HEK293 (cell line): Measurements from ENCODE around the gene DGKQ.
A peak's percentile ranks its signal among the peaks of the same experiment; 100 is the strongest.
"Not testable (repeated sequence)": the region's sequence is repeated elsewhere in the genome, so short reads cannot be mapped to it uniquely, and the experiment has no call there.

Experiments
- CTCF ChIA-PET: fragments of 350-600 bp; formaldehyde crosslinking; extraction: SDS; loops from one replicate; lab custom pipeline; 2021; ENCODE audit warnings: antibody characterized with exemption; lab: Yijun Ruan, JAX
- POLR2A ChIA-PET: fragments of 300-600 bp; formaldehyde crosslinking; extraction: SDS; loops from one replicate; lab custom pipeline; 2020; ENCODE audit warnings: antibody characterized with exemption, inconsistent platforms; lab: Yijun Ruan, JAX
- H3K27ac ChIP-seq: fragments of 200-500 bp; sonication (Bioruptor generic); 2 replicates; pipeline ENCODE4 v1.5.1; 2014; ENCODE audit warnings: low read depth, low read length, control low read depth, inconsistent platforms; ENCODE audit errors: extremely low read depth
- H3K36me3 ChIP-seq, 2 experiments: fragments of 200-500 bp in 1 of 2; sonication (Bioruptor generic) in 1 of 2; 1 replicate in 1 of 2; 2 replicates in 1 of 2; pipeline ENCODE4 v1.5.1; 2014 to 2017; ENCODE audit warnings: inconsistent platforms in 2 of 2, low read length in 2 of 2; ENCODE audit not compliant: control insufficient read depth in 2 of 2, insufficient read depth in 1 of 2
- H3K4me1 ChIP-seq: fragments of 200-500 bp; sonication (Bioruptor generic); 2 replicates; pipeline ENCODE4 v1.5.1; 2014; ENCODE audit warnings: mild to moderate bottlenecking, low read length, inconsistent platforms; ENCODE audit not compliant: control insufficient read depth, insufficient read depth
- H3K4me3 ChIP-seq: 2 replicates; pipeline ENCODE4 v1.5.1; 2011; ENCODE audit warnings: low read depth, mild to moderate bottlenecking, control low read depth, low read length, moderate library complexity
- H3K9me3 ChIP-seq: fragments of 200-500 bp; sonication (Bioruptor generic); 2 replicates; pipeline ENCODE4 v1.5.1; 2014; ENCODE audit warnings: low read depth, low read length, inconsistent platforms; ENCODE audit not compliant: control insufficient read depth, insufficient read depth
- KLF1 ChIP-seq: fragments of 450-650 bp; formaldehyde crosslinking; IDR thresholded peaks from 2 replicates; pipeline ENCODE4 v1.5.1; 2016; ENCODE audit warnings: missing biosample characterization, missing genetic modification characterization
- KLF7 ChIP-seq: fragments of 450-650 bp; formaldehyde crosslinking; IDR thresholded peaks from 2 replicates; pipeline ENCODE4 v1.5.1; 2016; ENCODE audit warnings: missing biosample characterization, missing genetic modification characterization, borderline replicate concordance
- MZF1 ChIP-seq: fragments of 450-650 bp; formaldehyde crosslinking; IDR thresholded peaks from 2 replicates; pipeline ENCODE4 v1.5.1; 2017; ENCODE audit warnings: missing biosample characterization, missing genetic modification characterization, borderline replicate concordance
- SCRT1 ChIP-seq: fragments of 450-650 bp; formaldehyde crosslinking; IDR thresholded peaks from 2 replicates; pipeline ENCODE4 v1.5.1; 2016; ENCODE audit warnings: missing biosample characterization, missing genetic modification characterization, borderline replicate concordance
- SP2 ChIP-seq: fragments of 450-650 bp; formaldehyde crosslinking; IDR thresholded peaks from 2 replicates; pipeline ENCODE4 v1.5.1; 2016; ENCODE audit warnings: missing biosample characterization, missing genetic modification characterization
- YY1 ChIP-seq: fragments of 450-650 bp; formaldehyde crosslinking; IDR thresholded peaks from 2 replicates; pipeline ENCODE4 v1.5.1; 2018; ENCODE audit warnings: missing biosample characterization, missing genetic modification characterization
- ZBTB21 ChIP-seq: fragments of 450-650 bp; formaldehyde crosslinking; IDR thresholded peaks from 2 replicates; pipeline ENCODE4 v1.5.1; 2017; ENCODE audit warnings: missing biosample characterization, missing genetic modification characterization
- ZBTB48 ChIP-seq: fragments of 450-650 bp; formaldehyde crosslinking; IDR thresholded peaks from 2 replicates; pipeline ENCODE4 v1.5.1; 2016; ENCODE audit warnings: missing biosample characterization, missing genetic modification characterization
- ZIC2 ChIP-seq: fragments of 450-650 bp; formaldehyde crosslinking; IDR thresholded peaks from 2 replicates; pipeline ENCODE4 v1.5.1; 2016; ENCODE audit warnings: missing biosample characterization, missing genetic modification characterization
- ZNF19 ChIP-seq: fragments of 450-650 bp; formaldehyde crosslinking; IDR thresholded peaks from 2 replicates; pipeline ENCODE4; 2016; ENCODE audit warnings: missing biosample characterization, missing genetic modification characterization, low read depth
- ZNF266 ChIP-seq: fragments of 450-650 bp; formaldehyde crosslinking; IDR thresholded peaks from 2 replicates; pipeline ENCODE4 v1.5.1; 2016; ENCODE audit warnings: missing biosample characterization, missing genetic modification characterization, low read depth
- ZNF292 ChIP-seq: fragments of 450-650 bp; formaldehyde crosslinking; IDR thresholded peaks from 2 replicates; pipeline ENCODE4 v1.5.1; 2016; ENCODE audit warnings: low read depth, missing biosample characterization, missing genetic modification characterization, borderline replicate concordance
- ZNF335 ChIP-seq: fragments of 450-650 bp; formaldehyde crosslinking; conservative IDR thresholded peaks from 2 replicates; pipeline ENCODE4 v1.5.1; 2016; ENCODE audit warnings: missing biosample characterization, missing genetic modification characterization
- ZNF426 ChIP-seq: fragments of 450-650 bp; formaldehyde crosslinking; IDR thresholded peaks from 2 replicates; pipeline ENCODE4 v1.5.1; 2017; ENCODE audit warnings: missing biosample characterization, missing genetic modification characterization, mild to moderate bottlenecking, inconsistent platforms, moderate library complexity
- ZNF521 ChIP-seq: fragments of 450-650 bp; formaldehyde crosslinking; IDR thresholded peaks from 2 replicates; pipeline ENCODE4 v1.5.1; 2017; ENCODE audit warnings: missing biosample characterization, mild to moderate bottlenecking, missing genetic modification characterization
- ZNF549 ChIP-seq: fragments of 450-650 bp; IDR thresholded peaks from 2 replicates; pipeline ENCODE4 v1.5.1; 2018; ENCODE audit warnings: missing biosample characterization, missing genetic modification characterization, mild to moderate bottlenecking, inconsistent platforms, moderate library complexity
- TF ChIP-seq, protein P1 (sequence below): fragments of 450-650 bp; formaldehyde crosslinking; IDR thresholded peaks from 2 replicates; pipeline ENCODE4 v1.5.1; 2017; ENCODE audit warnings: missing biosample characterization, mild to moderate bottlenecking, missing genetic modification characterization, moderate library complexity

DGKQ gene

DNA sequence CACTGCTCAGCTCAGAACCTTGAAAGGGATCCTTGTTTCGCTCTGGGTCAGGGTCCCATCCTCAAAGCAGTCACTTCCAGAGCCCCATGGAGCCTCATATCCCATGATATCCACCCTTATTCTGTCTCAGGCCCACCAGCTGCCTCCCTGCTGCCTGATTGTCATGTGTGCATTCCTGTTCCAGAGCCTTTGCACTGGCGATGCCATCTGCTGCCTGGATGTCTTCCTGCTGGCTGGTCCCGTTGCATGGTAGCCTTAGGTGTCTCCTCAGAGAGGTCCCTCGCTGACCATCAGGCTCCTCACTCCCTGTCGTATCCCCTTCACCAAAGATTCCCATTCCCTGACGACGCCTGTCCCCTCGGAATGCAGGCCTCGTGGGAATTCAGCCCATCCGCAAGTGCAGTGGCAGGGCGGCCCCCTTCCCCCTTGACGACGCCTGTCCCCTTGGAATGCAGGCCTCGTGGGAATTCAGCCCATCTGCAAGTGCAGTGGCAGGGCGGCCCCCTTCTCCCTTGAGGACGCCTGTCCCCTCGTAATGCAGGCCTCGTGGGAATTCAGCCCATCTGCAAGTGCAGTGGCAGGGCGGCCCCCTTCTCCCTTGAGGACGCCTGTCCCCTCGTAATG, 26.0 kb upstream of the DGKQ start:
- POLR2A ChIA-PET, H3K4me3 ChIP-seq, H3K4me1 ChIP-seq, H3K27ac ChIP-seq, H3K36me3 ChIP-seq, CTCF ChIA-PET, H3K9me3 ChIP-seq: not testable (repeated sequence)
- 0 out of 2 replicates have a peak, but pooled peaks have one; percentile 17 for TF ChIP-seq ZNF335

DNA sequence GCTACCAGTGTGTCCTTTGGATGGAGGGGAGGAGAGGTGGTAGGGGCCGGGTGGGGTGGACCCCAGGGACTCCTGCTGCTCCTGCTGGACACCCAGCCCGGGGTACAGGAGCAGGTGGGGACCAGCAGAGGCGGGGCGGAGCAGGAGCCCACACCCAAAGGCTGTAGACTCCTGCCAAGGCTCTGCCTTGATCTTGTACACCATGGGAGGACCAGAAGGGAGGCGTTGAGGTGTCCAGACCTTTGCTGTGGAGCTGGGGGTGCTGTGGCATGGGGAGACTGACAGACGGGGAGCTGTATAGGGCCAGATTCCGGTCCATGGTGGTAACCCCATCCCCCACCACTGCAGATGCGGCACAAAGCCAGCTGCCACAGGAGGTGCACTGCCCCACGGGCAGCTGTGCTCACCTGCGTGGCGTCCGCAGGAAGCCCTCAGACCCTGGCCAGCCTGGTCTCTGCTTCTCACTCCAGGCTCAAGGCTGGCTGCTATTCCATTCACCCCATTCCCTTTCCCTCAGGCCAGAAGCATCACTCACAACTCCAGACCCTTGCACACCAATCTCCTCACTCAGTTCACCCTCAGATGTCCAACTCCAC, 24.8 kb upstream of the DGKQ start:
- TF ChIP-seq KLF1 (tag by site-specific recombination) = peak; percentile 72
- TF ChIP-seq KLF7 (tag by site-specific recombination) = no peak
- Histone ChIP-seq H3K4me3 (no peak overlapping the region), H3K9me3 (no peaks in the 10 kb centered on the region), H3K27ac (no peak overlapping the region), H3K4me1 (no peaks in the 10 kb centered on the region; the same call in 1 of the 2 replicates), H3K36me3 (no peaks in the 10 kb centered on the region)
- POLR2A ChIA-PET = no interaction called here
- CTCF ChIA-PET = interaction anchor here (0.7 kb wide), 1 partner anchor 695 kb away, joined by 3 read pairs; no protein-coding TSS in a partner anchor

DNA sequence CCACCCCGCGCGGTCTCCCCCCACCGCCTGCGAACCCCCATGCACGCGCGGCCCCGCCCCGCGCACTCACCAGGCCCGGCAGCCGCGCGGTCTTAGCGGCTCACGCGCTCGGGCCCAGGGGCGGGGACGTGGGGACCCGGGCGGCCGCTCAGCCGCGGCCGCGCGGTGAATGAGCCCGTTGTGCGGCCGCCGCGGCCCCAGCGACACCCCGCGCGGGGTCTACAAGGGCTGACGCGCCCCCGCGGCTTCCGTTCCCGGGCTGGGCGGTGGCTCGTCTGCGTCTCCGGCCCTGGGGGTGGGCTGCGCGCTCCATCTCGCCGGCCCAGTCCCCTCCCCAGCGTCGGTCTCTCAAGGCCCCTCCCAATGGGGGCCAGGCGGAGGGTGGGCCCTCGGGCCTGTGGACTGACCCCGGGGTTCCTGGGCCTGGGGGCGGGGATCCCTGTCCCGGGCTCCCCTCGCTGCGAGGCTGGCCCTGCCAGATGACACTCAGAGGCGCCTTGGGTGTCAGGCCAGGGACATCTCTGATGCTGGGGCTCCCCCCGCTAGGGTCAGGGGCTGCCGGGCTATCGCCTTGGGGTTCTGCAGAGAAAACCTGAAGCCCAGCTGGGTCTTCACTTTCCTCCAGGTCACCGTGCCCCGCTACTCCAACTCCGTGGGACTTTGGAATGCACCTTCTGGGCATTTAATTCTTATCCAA, 24.2 kb upstream of the DGKQ start:
- H3K36me3 ChIP-seq = no peaks in the 10 kb centered on the region
- no peaks in the 10 kb centered on the region for H3K9me3 ChIP-seq
- no peak for TF ChIP-seq ZNF266 (tag by site-specific recombination)
- TF ChIP-seq ZNF549 = no peak
- no peak for TF ChIP-seq ZNF19
- no peak for TF ChIP-seq SCRT1
- TF ChIP-seq ZNF521 (tag by site-specific recombination) = no peak
- TF ChIP-seq ZNF426 (tag by site-specific recombination) = no peak
- TF ChIP-seq MZF1 = no peak
- no peak overlapping the region for H3K27ac ChIP-seq
- ChIA-PET POLR2A (no interaction called here), CTCF (no interaction called here)
- no peak overlapping the region for H3K4me3 ChIP-seq
- no peaks in the 10 kb centered on the region; the same call in 1 of the 2 replicates for H3K4me1 ChIP-seq

DNA sequence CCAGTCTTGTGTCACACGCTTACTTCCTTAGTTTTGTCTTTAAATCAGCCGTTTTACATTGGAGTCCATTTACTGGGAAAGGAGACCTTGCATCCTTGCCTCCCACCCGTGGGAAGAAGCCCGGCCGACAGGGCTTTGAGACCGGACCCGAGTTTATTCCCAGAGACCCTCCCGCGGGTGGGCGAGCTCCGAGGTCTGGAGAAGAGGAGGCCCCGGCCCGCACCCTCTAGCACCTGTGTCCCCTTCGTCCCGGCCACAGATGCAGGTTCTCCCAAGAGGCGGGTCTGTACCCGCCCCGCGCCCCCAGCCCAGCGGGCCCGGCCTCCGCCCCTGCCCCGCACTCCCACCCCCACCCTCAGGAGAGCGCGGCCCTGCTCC, 23.6 kb upstream of the DGKQ start:
- Histone ChIP-seq H3K36me3 (no peaks in the 10 kb centered on the region), H3K4me3 (no peak overlapping the region), H3K4me1 (no peaks in the 10 kb centered on the region; the same call in 1 of the 2 replicates), H3K9me3 (no peaks in the 10 kb centered on the region), H3K27ac (no peak overlapping the region)
- ChIA-PET POLR2A (no interaction called here), CTCF (no interaction called here)
- TF ChIP-seq ZNF292 (tag by site-specific recombination) = no peak
- peak; percentile 7; the same call in 1 of the 2 replicates for TF ChIP-seq SP2 (tag by site-specific recombination)

DNA sequence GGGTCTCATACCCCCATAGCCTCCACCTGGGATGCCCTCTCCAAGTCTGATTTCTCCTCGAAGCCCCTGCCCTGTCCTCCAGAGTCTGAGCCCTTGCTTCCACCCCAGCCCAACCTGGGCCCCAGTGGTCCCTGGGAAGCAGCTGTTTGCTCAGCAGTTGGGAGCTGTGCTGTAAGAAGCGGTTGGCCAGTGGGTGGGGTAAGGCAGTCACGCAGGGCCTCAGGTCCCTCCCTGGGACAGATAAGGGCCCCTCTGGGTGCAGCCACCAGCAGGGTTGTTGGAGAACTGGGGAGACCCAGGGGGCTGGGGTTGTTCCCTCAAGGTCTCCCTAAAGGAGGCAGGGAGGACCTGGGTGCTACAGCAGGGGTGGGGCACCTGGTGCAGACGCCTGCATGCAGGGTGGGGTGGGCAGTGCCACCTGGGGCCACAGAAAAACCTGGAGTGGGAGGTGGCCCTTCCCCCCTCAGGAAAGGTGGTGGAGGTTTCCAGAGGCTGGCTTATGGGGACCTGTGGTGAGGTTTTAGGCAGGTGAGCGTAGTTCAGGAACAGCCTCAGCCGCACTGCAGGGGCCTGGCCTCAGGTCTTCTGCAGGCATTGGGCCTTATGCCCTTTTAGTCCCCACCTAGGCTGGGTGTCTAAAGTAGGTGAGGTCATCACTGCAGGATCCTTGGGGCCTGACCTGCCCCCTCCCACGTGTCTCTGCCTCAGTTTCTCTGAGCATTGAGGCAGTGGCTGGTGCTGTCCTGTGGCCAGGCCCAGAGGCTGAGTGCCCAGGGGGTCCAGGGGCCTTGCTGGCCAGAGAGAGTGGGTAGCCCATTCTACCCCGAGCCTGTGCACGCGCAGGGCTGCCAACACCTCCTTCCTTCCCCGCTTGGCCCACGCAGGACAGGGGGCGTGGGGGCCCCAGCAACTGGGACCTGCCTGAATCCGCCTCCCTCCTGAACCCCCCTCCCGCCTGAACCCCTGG, 22.9 kb upstream of the DGKQ start:
- no peaks in the 10 kb centered on the region for H3K36me3 ChIP-seq
- ChIA-PET POLR2A (no interaction called here), CTCF (no interaction called here)
- H3K27ac ChIP-seq = no peak overlapping the region
- no peaks in the 10 kb centered on the region; the same call in 1 of the 2 replicates for H3K4me1 ChIP-seq
- no peak overlapping the region for H3K4me3 ChIP-seq
- no peaks in the 10 kb centered on the region for H3K9me3 ChIP-seq
- TF ChIP-seq YY1 (tag by site-specific recombination) (no peak), ZBTB21 (tag by site-specific recombination) (no peak), ZNF335 (peak; percentile 76), ZBTB48 (tag by site-specific recombination) (0 out of 2 replicates have a peak, but pooled peaks have one; percentile 31), ZIC2 (tag by site-specific recombination) (peak; percentile 78)
- TF ChIP-seq, protein P1, sequence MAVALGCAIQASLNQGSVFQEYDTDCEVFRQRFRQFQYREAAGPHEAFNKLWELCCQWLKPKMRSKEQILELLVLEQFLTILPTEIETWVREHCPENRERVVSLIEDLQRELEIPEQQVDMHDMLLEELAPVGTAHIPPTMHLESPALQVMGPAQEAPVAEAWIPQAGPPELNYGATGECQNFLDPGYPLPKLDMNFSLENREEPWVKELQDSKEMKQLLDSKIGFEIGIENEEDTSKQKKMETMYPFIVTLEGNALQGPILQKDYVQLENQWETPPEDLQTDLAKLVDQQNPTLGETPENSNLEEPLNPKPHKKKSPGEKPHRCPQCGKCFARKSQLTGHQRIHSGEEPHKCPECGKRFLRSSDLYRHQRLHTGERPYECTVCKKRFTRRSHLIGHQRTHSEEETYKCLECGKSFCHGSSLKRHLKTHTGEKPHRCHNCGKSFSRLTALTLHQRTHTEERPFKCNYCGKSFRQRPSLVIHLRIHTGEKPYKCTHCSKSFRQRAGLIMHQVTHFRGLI = peak; percentile 76
